Smooth muscle cell (in vitro differentiated cells): ENCODE measurements around the gene LYRM2. TPM values are rescaled to one million over a fixed set of nuclear protein-coding genes. Genes with fewer than 3 reads are reported as not detected.

Source experiments
- DNase-seq: peaks from one replicate; lab custom pipeline; 2025; ENCODE audit not compliant: unreplicated experiment; lab: John Stamatoyannopoulos, UW
- H2AFZ ChIP-seq: fragments of 200-600 bp; sonication (generic); 2 replicates; pipeline ENCODE4 v1.6.0; 2016; ENCODE audit warnings: antibody characterized with exemption, low read depth, mild to moderate bottlenecking
- H3F3A ChIP-seq: fragments of 200-600 bp; sonication (generic); 2 replicates; pipeline ENCODE4 v1.6.0; 2017; ENCODE audit warnings: antibody characterized with exemption, low read depth
- H3K27ac ChIP-seq: fragments of 200-600 bp; sonication (generic); 2 replicates; pipeline ENCODE4 v1.5.1; 2016; ENCODE audit warnings: low read depth, mild to moderate bottlenecking
- H3K27me3 ChIP-seq: fragments of 200-600 bp; sonication (generic); 2 replicates; pipeline ENCODE4 v1.6.1; 2016; ENCODE audit warnings: low read depth, mild to moderate bottlenecking
- H3K36me3 ChIP-seq: fragments of 200-600 bp; sonication (generic); 2 replicates; pipeline ENCODE4 v1.5.1; 2016; ENCODE audit warnings: low read depth
- H3K4me1 ChIP-seq: fragments of 200-600 bp; sonication (generic); 2 replicates; pipeline ENCODE4 v1.5.1; 2016; ENCODE audit warnings: low read depth
- H3K4me2 ChIP-seq: fragments of 200-600 bp; sonication (generic); 2 replicates; pipeline ENCODE4 v1.6.0; 2016; ENCODE audit warnings: mild to moderate bottlenecking
- H3K4me3 ChIP-seq: fragments of 200-600 bp; sonication (generic); 2 replicates; pipeline ENCODE4 v1.5.1; 2016; ENCODE audit warnings: mild to moderate bottlenecking
- H3K79me2 ChIP-seq: fragments of 200-600 bp; sonication (generic); 2 replicates; pipeline ENCODE4 v1.6.0; 2016; ENCODE audit warnings: low read depth, mild to moderate bottlenecking
- H3K9ac ChIP-seq: fragments of 200-600 bp; sonication (generic); 2 replicates; pipeline ENCODE4 v1.6.0; 2016; ENCODE audit warnings: low read depth
- H3K9me3 ChIP-seq: fragments of 200-600 bp; sonication (generic); replicated peaks from 2 replicates; pipeline ENCODE4 v1.5.1; 2016; ENCODE audit warnings: low read depth
- H4K20me1 ChIP-seq: fragments of 200-600 bp; sonication (generic); 2 replicates; pipeline ENCODE4 v1.6.0; 2016; ENCODE audit warnings: low read depth
- whole genome bisulfite sequencing: methylation state at CpG from one replicate; pipeline ENCODE4 v1.1.7; 2016; ENCODE audit warnings: low lambda C conversion rate; 5-methylcytosine and 5-hydroxymethylcytosine counted together
- polyA plus RNA-seq: library from polyadenylated mRNA; unstranded; fragments of >200 nt; fragmentation: Nextera tagmentation; extraction: Ambion mirVana; gene quantifications from 2 replicates; pipeline ENCODE4 v1.2.1, GENCODE V29; 2016
- total RNA-seq: library from RNA; depleted of rRNA; stranded (reverse); fragments of >200 nt; gene quantifications from 2 replicates; pipeline ENCODE4 v1.2.3, GENCODE V29; 2014
- TF ChIP-seq, protein P1 (sequence below): fragments of 200-600 bp; sonication (generic); IDR thresholded peaks from 2 replicates; pipeline ENCODE4 v1.5.1; 2017; ENCODE audit warnings: borderline replicate concordance, mild to moderate bottlenecking, antibody characterized with exemption; ENCODE audit not compliant: insufficient read depth, poor library complexity, severe bottlenecking

The LYRM2 gene
- total and polyA plus RNA-seq, 2 experiments from 2014 or later = 17.9 to 35.5 TPM

DNA sequence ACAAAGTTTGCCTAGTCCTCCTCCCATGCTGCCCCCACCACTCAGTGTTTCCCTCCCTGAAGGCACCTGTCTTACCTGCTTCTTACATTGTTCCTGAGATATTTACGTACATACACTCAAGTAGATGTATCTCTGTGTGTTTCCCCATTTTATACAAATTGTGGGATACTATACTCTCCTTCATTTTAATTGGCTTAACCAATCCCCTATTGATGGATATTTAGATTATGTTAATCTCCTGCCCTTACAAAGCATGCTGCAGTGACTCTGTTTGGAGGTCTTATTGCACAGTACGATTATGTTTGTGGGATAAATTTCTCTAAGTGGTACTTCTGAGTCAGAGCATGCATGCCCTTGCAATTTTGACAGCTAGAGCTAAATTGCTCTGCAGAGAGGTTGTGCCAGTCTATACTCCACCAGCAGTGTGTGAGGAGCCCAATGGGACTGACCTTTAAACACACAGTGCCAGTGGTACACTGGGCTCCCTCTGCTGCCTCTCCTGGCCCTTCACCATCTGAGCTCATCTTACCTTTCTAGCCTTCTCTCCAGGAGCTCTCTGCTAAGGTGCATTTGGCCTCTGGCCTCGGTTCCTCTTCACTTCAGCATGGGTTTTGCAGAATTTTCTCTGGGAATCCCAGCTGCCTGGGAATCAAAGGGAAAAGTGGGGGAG, 57.4 kb downstream of the LYRM2 start:
- Histone ChIP-seq H3K27me3 (no peaks in the 10 kb centered on the region), H3K4me2 (no peak overlapping the region), H4K20me1 (no peaks in the 10 kb centered on the region), H3K27ac (no peak overlapping the region), H3K9ac (no peak overlapping the region), H3K4me3 (no peak overlapping the region), H3K4me1 (peaks cover 8% of the 10 kb centered on the region), H3K79me2 (no peaks in the 10 kb centered on the region), H2AFZ (no peak overlapping the region), H3K9me3 (no peaks in the 10 kb centered on the region), H3F3A (peaks cover 11% of the 10 kb centered on the region), H3K36me3 (no peaks in the 10 kb centered on the region)
- WGBS = 89% methylated on average over 3 of the region's 3 CpGs
- TF ChIP-seq, protein P1, sequence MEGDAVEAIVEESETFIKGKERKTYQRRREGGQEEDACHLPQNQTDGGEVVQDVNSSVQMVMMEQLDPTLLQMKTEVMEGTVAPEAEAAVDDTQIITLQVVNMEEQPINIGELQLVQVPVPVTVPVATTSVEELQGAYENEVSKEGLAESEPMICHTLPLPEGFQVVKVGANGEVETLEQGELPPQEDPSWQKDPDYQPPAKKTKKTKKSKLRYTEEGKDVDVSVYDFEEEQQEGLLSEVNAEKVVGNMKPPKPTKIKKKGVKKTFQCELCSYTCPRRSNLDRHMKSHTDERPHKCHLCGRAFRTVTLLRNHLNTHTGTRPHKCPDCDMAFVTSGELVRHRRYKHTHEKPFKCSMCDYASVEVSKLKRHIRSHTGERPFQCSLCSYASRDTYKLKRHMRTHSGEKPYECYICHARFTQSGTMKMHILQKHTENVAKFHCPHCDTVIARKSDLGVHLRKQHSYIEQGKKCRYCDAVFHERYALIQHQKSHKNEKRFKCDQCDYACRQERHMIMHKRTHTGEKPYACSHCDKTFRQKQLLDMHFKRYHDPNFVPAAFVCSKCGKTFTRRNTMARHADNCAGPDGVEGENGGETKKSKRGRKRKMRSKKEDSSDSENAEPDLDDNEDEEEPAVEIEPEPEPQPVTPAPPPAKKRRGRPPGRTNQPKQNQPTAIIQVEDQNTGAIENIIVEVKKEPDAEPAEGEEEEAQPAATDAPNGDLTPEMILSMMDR = no peak
- DNase-seq = no peak

DNA sequence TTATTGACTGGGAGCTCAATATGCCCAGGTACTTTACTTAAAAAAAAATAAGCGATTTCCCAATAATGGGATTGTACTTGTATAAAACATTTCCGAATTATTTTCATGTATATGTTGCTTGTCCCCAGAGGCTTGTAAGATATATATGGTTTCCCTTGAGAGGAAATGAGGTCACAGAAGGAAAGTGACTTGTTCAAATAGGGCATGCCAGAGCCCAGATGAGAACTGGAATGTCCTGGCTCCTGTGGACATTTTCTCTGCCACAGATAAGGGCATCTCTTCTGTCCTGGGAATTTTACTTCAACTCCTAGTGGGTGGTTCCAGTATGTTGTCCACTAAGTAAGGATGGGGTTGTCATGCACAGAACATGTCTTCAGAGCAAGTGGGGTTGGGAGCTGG, 63.0 kb downstream of the LYRM2 start:
- Histone ChIP-seq H3K79me2 (no peaks in the 10 kb centered on the region), H3K27me3 (no peaks in the 10 kb centered on the region), H3F3A (no peaks in the 10 kb centered on the region), H4K20me1 (no peaks in the 10 kb centered on the region), H3K9ac (no peak overlapping the region), H3K27ac (no peak overlapping the region), H3K36me3 (no peaks in the 10 kb centered on the region), H3K4me1 (peaks cover 3% of the 10 kb centered on the region), H3K4me3 (no peak overlapping the region), H3K4me2 (no peak overlapping the region), H2AFZ (no peak overlapping the region), H3K9me3 (no peaks in the 10 kb centered on the region)
- WGBS = 91% methylated on average over 2 of the region's 2 CpGs
- TF ChIP-seq, protein P1 = no peak
- no peak for DNase-seq

DNA sequence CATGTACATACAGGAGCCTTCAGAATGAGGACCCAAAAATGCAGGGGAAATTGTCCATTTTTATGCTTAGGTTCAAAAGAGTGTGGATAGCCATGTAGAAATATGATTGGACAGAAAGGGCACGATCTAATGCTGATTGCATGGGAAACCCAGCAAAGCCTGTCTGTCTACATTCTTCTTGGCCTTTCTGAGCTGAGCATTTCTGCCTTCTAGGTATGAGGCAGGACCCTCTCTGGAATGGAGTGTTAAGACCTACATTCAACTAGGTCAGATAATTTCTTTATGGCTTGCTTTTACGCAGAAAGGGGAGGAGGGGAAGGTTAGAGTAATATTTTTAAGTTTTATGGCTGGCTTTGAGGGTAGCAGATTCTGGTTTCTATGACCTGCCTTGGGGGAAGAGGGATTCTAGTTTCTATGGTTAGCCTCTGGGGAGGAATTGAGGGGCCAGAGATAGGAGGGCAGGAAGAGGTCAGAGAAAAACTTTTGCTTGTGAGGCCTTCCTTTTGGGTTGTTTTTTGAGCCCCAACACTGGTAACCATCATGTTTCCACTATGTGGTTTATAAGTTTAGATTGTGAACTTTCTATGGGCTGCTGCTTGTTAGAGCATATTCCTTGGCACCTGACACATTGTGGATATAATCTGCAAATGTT, 63.5 kb downstream of the LYRM2 start:
- Histone ChIP-seq H4K20me1 (no peaks in the 10 kb centered on the region), H3K4me2 (no peak overlapping the region), H3F3A (no peaks in the 10 kb centered on the region), H3K27me3 (no peaks in the 10 kb centered on the region), H3K9ac (no peak overlapping the region), H3K79me2 (no peaks in the 10 kb centered on the region), H3K36me3 (no peaks in the 10 kb centered on the region), H2AFZ (no peak overlapping the region), H3K4me3 (no peak overlapping the region), H3K4me1 (peaks cover 3% of the 10 kb centered on the region), H3K27ac (peak overlapping the region; percentile 10), H3K9me3 (no peaks in the 10 kb centered on the region)
- TF ChIP-seq, protein P1 = no peak
- WGBS = 41% methylated on average over 2 of the region's 2 CpGs
- DNase-seq = no peak
